GM23338 (cell line): ENCODE measurements around the gene CBFA2T3. TPM values are rescaled to one million over a fixed set of nuclear protein-coding genes. Genes with fewer than 3 reads are reported as not detected.
"Not testable (repeated sequence)": the region's sequence is repeated elsewhere in the genome, so short reads cannot be mapped to it uniquely, and the experiment has no call there.

Experiments used
- ATAC-seq: fragments of 200-7000 bp; cut with Tn5 transposase; 3 replicates; pipeline ENCODE4 v1.9.1; 2020
- DNase-seq: peaks from one replicate; pipeline ENCODE4 v3.0.0-alpha.2; 2015; ENCODE audit warnings: low spot score
- H2AFZ ChIP-seq: fragments of 200-600 bp; sonication (generic); 2 replicates; pipeline ENCODE4 v1.8.0; 2016; ENCODE audit warnings: antibody characterized with exemption, mild to moderate bottlenecking, moderate library complexity
- H3F3A ChIP-seq: fragments of 200-600 bp; sonication (generic); replicated peaks from 2 replicates; pipeline ENCODE4 v1.8.0; 2017; ENCODE audit warnings: antibody characterized with exemption, mixed run types, low read depth
- H3K27ac ChIP-seq: fragments of 200-600 bp; sonication (generic); 2 replicates; pipeline ENCODE4 v1.6.1; 2016; ENCODE audit warnings: low read depth
- H3K27me3 ChIP-seq: fragments of 200-600 bp; sonication (generic); 2 replicates; pipeline ENCODE4 v1.8.0; 2016; ENCODE audit warnings: mild to moderate bottlenecking, mixed run types, moderate library complexity; ENCODE audit not compliant: insufficient read depth
- H3K36me3 ChIP-seq: fragments of 200-600 bp; sonication (generic); 2 replicates; pipeline ENCODE4 v1.8.0; 2016; ENCODE audit warnings: mild to moderate bottlenecking; ENCODE audit not compliant: insufficient read depth
- H3K4me1 ChIP-seq: fragments of 200-600 bp; sonication (generic); 2 replicates; pipeline ENCODE4 v1.8.0; 2016; ENCODE audit warnings: mild to moderate bottlenecking, moderate library complexity; ENCODE audit not compliant: insufficient read depth
- H3K4me2 ChIP-seq: fragments of 200-600 bp; sonication (generic); 2 replicates; pipeline ENCODE4 v1.7.1; 2017; ENCODE audit warnings: mixed run types
- H3K4me3 ChIP-seq: fragments of 200-600 bp; sonication (generic); 2 replicates; pipeline ENCODE4 v1.6.1; 2016; ENCODE audit warnings: mixed run types
- H3K79me2 ChIP-seq: fragments of 200-600 bp; sonication (generic); replicated peaks from 2 replicates; pipeline ENCODE4 v1.8.0; 2017; ENCODE audit warnings: mild to moderate bottlenecking; ENCODE audit not compliant: insufficient read depth
- H3K9me2 ChIP-seq: fragments of 200-600 bp; sonication (generic); 2 replicates; pipeline ENCODE4 v1.8.0; 2017; ENCODE audit not compliant: insufficient read depth
- H4K20me1 ChIP-seq: fragments of 200-600 bp; sonication (generic); replicated peaks from 2 replicates; pipeline ENCODE4 v1.8.0; 2017; ENCODE audit warnings: mild to moderate bottlenecking; ENCODE audit not compliant: insufficient read depth
- H3K27ac Mint-ChIP-seq: 2 replicates; pipeline ENCODE4 v1.8.0; 2020; ENCODE audit warnings: inconsistent platforms, mild to moderate bottlenecking, moderate library complexity, mixed read lengths
- H3K27me3 Mint-ChIP-seq: 3 replicates; pipeline ENCODE4 v1.8.0; 2022; ENCODE audit warnings: low read depth, mild to moderate bottlenecking, moderate library complexity, mixed read lengths, inconsistent platforms; ENCODE audit not compliant: insufficient read depth, poor library complexity
- H3K36me3 Mint-ChIP-seq: 3 replicates; pipeline ENCODE4 v1.8.0; 2021; ENCODE audit warnings: low read depth, mild to moderate bottlenecking, inconsistent platforms, moderate library complexity, mixed read lengths
- H3K4me1 Mint-ChIP-seq: 3 replicates; pipeline ENCODE4 v1.8.0; 2020; ENCODE audit warnings: mild to moderate bottlenecking, inconsistent platforms, mixed read lengths
- H3K4me3 Mint-ChIP-seq: 3 replicates; pipeline ENCODE4 v1.8.0; 2021; ENCODE audit warnings: moderate library complexity, mild to moderate bottlenecking, inconsistent platforms, mixed read lengths
- H3K9me3 Mint-ChIP-seq: 3 replicates; pipeline ENCODE4 v1.8.0; 2020; ENCODE audit warnings: moderate library complexity, mild to moderate bottlenecking, inconsistent platforms, mixed read lengths
- CREB1 ChIP-seq: fragments of 250-450 bp; sonication (Bioruptor Pico); IDR thresholded peaks from 2 replicates; pipeline ENCODE4 v1.5.0; 2020; ENCODE audit warnings: low read depth, mild to moderate bottlenecking, moderate library complexity
- CTCF ChIP-seq, 2 experiments: fragments of 200-600 bp in 1 of 2; sonication (generic) in 1 of 2; conservative IDR thresholded peaks; 2 replicates each; pipeline versions ENCODE4 v1.5.1 to v1.6.1; 2016 to 2017; ENCODE audit warnings: antibody characterized with exemption in 2 of 2, low read depth in 2 of 2, mild to moderate bottlenecking in 2 of 2, moderate library complexity in 1 of 2
- EZH2 ChIP-seq: fragments of 200-600 bp; sonication (generic); IDR thresholded peaks from one replicate; pipeline ENCODE4 v1.8.0; 2017; ENCODE audit warnings: antibody characterized with exemption, mild to moderate bottlenecking, low read depth; ENCODE audit not compliant: unreplicated experiment
- EZH2phosphoT487 ChIP-seq: fragments of 200-600 bp; sonication (generic); IDR thresholded peaks from one replicate; pipeline ENCODE4 v1.8.1; 2018; ENCODE audit warnings: antibody characterized with exemption; ENCODE audit not compliant: unreplicated experiment
- JUNB ChIP-seq: IDR thresholded peaks from one replicate; pipeline ENCODE4 v1.6.1; 2016; ENCODE audit warnings: antibody characterized with exemption; ENCODE audit not compliant: unreplicated experiment
- STAT1 ChIP-seq: IDR thresholded peaks from one replicate; pipeline ENCODE4 v1.6.1; 2016; ENCODE audit warnings: antibody characterized with exemption; ENCODE audit not compliant: unreplicated experiment
- ZNF114 ChIP-seq: fragments of 250-450 bp; sonication (Bioruptor Pico); IDR thresholded peaks from 2 replicates; pipeline ENCODE4 v1.5.0; 2020; ENCODE audit warnings: mild to moderate bottlenecking, moderate library complexity
- ZNF331 ChIP-seq: fragments of 250-450 bp; sonication (Bioruptor Pico); IDR thresholded peaks from 2 replicates; pipeline ENCODE4 v1.5.0; 2020; ENCODE audit warnings: low read depth, mild to moderate bottlenecking, moderate library complexity
- ZNF462 ChIP-seq: fragments of 250-450 bp; sonication (Bioruptor Pico); IDR thresholded peaks from 2 replicates; pipeline ENCODE4 v1.5.0; 2020; ENCODE audit warnings: mild to moderate bottlenecking, moderate library complexity
- polyA plus RNA-seq: library from polyadenylated mRNA; unstranded; fragments of >200 nt; fragmentation: Nextera tagmentation; extraction: Ambion mirVana; gene quantifications from 2 replicates; pipeline ENCODE4 v1.2.1, GENCODE V29; 2016
- total RNA-seq: library from RNA; depleted of rRNA; stranded (reverse); fragments of >200 nt; shearing (Covaris generic); gene quantifications from 2 replicates; pipeline ENCODE4 v1.2.3, GENCODE V29; 2014

CBFA2T3 gene
- total and polyA plus RNA-seq, 2 experiments from 2014 or later, result 0.87 to 1.5 TPM

- no peak for ATAC-seq
- no peaks in the 10 kb centered on the region for H3K9me2 ChIP-seq
- no peaks in the 10 kb centered on the region for H3K27me3 ChIP-seq
- Mint-ChIP-seq H3K9me3 (peaks cover 25% of the 10 kb centered on the region; the same call in 2 of the 3 replicates), H3K36me3 (peaks cover 9% of the 10 kb centered on the region; the same call in 2 of the 3 replicates), H3K4me3 (no peak overlapping the region), H3K27me3 (peaks cover 25% of the 10 kb centered on the region), H3K27ac (no peak overlapping the region), H3K4me1 (peaks cover 20% of the 10 kb centered on the region)
- H3F3A ChIP-seq, result peaks cover 5% of the 10 kb centered on the region; the same call in 1 of the 2 replicates
- peaks cover 4% of the 10 kb centered on the region; the same call in 1 of the 2 replicates for H3K4me1 ChIP-seq
- DNase-seq, result no peak
- no peak overlapping the region for H2AFZ ChIP-seq
- no peak overlapping the region for H3K4me2 ChIP-seq
- H3K27ac ChIP-seq, result no peak overlapping the region
- TF ChIP-seq ZNF114 (no peak), ZNF462 (no peak), JUNB (no peak), CTCF (conservative IDR thresholded peaks at IDR 0.05; ENCODE audit: low read depth in 2 of 2) (no peak), CREB1 (CRISPR knock-in tag) (no peak), ZNF331 (CRISPR knock-in tag) (no peak), EZH2 (no peak), STAT1 (no peak), EZH2phosphoT487 (no peak)
- no peaks in the 10 kb centered on the region for H3K36me3 ChIP-seq
- H4K20me1 ChIP-seq, result no peaks in the 10 kb centered on the region
- no peaks in the 10 kb centered on the region for H3K79me2 ChIP-seq
- H3K4me3 ChIP-seq, result no peak overlapping the region
These were observed 26.1 kb upstream of the CBFA2T3 start for GRCh38 chr16:89002851-89003830.

DNA sequence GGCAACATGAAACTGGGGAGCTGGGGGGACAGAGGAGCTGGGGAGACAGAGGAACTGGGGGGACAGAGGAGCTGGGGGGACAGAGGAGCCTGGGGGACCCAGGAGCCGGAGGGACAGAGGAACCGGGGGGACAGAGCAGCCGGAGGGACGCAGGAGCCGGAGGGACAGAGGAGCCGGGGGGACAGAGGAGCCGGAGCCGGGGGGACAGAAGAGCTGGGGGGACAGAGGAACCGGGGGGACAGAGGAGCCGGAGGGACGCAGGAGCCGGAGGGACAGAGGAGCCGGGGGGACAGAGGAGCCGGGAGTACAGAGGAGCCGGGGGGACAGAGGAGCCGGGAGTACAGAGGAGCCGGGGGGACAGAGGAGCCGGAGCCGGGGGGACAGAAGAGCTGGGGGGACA, 25.1 kb upstream of the CBFA2T3 start:
- not testable (repeated sequence) for H4K20me1 ChIP-seq, H3K36me3 ChIP-seq, H3K27ac ChIP-seq, DNase-seq, H3K4me3 Mint-ChIP-seq, H3K4me2 ChIP-seq, H3K9me2 ChIP-seq, ATAC-seq, H3K79me2 ChIP-seq, H3K4me1 ChIP-seq, H2AFZ ChIP-seq, H3K27ac Mint-ChIP-seq, H3K4me3 ChIP-seq, H3K27me3 ChIP-seq, H3F3A ChIP-seq
- Mint-ChIP-seq H3K4me1 (peaks cover 18% of the 10 kb centered on the region), H3K27me3 (peaks cover 30% of the 10 kb centered on the region), H3K36me3 (peaks cover 18% of the 10 kb centered on the region), H3K9me3 (peaks cover 32% of the 10 kb centered on the region)
